Testis (tissue), 2 donors: ENCODE measurements around the gene FER1L5.

Source experiments
- CTCF ChIP-seq, 3 experiments: fragments of 450-650 bp in 2 of 3; fragments of 200-600 bp in 1 of 3; sonication (generic) in 1 of 3; IDR thresholded peaks; one replicate each; pipeline ENCODE4 v1.5.1; 2016 to 2019; ENCODE audit warnings: antibody characterized with exemption in 3 of 3, mild to moderate bottlenecking in 2 of 3, moderate library complexity in 1 of 3
- POLR2A ChIP-seq: fragments of 450-650 bp; IDR thresholded peaks from one replicate; pipeline ENCODE4 v1.6.1; 2017; ENCODE audit warnings: antibody characterized with exemption, mild to moderate bottlenecking, moderate library complexity

GRCh38 chr2:96739633-96740428 is 97.3 kb downstream of the FER1L5 start, which contains the start of gene LMAN2L:
- TF ChIP-seq CTCF (IDR thresholded peaks at IDR 0.05): peak in 1 of 3 experiments; percentile 2
- TF ChIP-seq POLR2A: no peak
